CD1c-positive myeloid dendritic cell (primary cell): ENCODE measurements around the gene ETS1.

Experiments used
- DNase-seq: peaks from one replicate; pipeline ENCODE4 v3.0.0-alpha.2; 2016; ENCODE audit errors: extremely low spot score

ETS1 gene

DNA sequence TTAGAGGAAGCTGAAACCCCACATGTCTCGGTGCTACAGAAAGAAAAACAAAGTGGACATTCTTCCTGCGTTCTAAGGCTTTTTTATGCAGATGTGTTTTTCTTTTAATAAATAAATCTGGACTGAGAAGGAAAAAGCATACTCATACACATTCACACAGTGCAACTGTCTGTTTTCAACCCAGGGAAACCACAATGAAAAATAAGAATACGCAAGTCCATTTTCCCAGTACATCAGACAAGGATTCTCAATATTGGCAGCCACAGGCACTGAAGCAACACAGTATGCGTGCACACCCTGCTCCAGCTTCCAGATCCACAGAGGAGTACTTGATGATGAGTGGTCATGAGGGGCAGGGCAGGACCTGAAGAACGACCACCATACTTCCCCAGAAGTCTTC, 86.9 kb downstream of the ETS1 start:
- DNase-seq = no peak

DNA sequence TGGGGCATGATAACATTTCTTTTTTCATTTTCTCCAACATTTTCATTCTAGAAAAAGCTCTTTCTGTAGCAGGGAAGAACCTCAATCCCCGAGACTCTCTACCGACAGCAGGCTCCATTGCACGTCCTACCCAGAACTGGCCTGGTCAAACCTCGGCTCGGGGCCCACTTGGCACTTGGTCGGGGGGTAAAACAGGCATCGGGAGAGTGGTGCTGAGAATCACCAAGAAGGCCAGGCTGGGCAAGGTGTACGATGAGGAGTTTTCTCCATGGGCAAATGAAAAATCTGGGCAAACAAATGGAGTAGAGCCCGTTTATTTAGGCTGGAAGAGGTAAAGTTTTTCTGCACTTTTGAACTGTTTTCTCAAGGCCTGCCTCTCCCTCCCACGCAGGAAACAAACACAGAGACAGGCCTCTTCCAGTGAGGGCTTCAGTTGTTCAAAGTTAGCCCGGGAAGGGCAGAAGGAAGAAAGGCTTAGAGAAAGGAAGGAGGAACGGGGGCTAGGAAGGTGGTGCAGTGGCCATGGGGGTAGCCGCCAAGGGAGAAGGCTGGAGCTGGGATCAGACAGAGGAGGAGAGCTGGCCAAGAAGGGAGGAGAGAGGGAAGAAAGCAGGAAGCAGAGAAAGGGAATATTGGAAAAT, 87.6 kb downstream of the ETS1 start:
- no peak for DNase-seq

DNA sequence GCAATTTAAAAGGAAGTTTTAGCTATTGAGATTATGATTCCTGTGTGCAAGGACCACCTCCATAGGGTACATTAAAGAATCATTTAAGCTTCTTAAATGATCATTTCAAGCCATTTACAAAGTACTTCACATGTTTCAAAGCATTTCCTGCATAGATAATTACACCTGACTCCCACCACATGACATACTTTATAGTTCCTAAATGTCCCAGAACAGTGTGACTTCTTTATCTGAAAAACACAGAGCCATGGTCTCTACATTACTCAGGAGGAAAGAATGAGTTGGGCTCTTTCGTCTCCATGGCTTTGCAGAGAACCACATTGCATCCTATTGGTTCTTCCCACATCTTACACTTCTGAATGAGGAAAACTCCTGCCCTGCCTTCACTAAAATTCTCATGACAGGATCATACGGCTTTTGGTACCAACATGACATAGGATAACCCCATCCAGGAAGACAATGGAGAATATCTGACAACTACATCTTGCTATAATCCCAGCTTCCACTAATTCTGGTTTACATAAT, 88.6 kb downstream of the ETS1 start:
- DNase-seq = no peak

DNA sequence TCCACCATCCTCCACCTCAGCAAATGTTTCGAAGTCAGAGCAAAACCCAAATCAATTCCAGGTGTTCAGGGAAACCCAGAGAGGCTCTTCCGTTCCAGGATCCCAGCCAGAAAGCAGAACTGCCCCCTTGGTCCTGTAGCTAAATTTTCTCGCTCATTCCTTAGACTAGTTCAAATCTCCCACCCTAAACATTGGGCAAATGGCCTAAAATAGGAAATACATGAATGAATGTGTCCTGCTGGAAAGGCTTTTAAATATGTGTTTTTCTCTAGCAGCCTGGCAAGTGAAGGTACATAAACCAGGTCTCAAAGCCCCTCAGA, 89.6 kb downstream of the ETS1 start:
- DNase-seq = no peak

DNA sequence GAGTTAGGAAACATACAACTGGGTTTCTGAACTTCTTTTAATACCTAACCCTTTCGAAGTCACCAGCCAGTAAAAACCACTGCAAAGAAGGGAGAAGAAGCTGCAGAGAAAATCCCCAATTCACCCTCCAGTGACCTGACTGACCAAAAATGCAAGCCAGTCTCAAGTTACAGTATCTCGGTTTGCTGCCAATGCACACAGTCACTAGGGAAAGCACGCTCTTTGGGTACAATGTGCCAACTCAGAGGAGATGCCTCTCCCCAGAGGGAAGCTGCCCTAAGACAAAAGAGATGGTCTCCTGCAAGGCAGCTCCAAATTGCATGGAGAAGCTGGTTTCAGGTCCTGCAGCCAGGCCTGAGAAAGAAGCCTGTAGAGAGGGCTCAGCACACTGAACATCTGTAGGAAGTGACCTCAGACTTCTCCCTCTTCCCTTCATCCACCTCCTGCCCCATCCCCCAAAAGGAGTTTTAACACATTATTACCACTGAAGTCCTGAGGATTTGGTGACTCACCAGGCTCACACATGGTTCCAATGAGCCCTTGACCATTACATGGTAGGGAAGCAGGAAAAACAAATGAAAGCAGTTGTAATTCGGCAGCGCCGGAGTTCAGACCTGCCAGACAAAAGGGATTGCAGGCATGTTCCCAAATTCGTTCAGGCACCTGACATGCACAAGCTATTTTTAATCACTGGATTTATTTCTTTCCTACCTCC, 90.1 kb downstream of the ETS1 start:
- DNase-seq = no peak

DNA sequence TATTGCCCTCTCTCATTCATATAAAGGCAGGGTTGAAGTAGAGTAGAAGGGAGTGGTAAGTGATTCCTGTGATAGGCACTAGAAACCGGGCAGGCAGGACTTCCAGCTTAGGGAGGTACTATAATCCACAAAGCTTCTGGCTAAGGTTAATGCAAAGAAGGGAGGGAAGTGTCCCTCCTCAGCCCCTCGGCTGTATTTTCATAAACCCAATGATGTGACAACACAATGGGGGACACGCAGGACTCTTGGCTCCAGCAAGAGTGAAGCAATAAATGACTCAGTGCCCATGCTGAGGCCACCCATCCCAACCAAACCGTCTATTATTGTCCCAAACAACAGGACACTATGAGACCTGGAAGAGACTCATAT, 90.7 kb downstream of the ETS1 start:
- DNase-seq = no peak

DNA sequence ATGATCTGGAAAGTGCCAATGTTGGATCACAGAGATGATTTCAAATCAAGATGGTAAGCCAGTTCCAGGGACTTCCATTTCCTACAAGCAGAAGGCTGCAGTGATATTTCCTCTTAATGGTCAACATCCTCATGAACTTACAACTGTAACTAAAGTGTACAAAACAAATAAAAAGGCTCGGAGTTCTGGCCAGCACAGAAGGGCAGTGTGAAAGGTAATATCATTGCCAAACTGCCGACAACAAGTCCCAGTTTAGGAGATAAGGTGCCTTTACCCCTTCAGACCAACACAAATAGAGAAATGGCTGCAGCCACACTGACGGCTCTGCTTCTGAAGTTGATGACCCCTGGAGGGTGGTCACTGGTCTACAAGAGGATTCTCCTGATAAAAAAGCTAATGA, 91.1 kb downstream of the ETS1 start:
- DNase-seq = no peak

DNA sequence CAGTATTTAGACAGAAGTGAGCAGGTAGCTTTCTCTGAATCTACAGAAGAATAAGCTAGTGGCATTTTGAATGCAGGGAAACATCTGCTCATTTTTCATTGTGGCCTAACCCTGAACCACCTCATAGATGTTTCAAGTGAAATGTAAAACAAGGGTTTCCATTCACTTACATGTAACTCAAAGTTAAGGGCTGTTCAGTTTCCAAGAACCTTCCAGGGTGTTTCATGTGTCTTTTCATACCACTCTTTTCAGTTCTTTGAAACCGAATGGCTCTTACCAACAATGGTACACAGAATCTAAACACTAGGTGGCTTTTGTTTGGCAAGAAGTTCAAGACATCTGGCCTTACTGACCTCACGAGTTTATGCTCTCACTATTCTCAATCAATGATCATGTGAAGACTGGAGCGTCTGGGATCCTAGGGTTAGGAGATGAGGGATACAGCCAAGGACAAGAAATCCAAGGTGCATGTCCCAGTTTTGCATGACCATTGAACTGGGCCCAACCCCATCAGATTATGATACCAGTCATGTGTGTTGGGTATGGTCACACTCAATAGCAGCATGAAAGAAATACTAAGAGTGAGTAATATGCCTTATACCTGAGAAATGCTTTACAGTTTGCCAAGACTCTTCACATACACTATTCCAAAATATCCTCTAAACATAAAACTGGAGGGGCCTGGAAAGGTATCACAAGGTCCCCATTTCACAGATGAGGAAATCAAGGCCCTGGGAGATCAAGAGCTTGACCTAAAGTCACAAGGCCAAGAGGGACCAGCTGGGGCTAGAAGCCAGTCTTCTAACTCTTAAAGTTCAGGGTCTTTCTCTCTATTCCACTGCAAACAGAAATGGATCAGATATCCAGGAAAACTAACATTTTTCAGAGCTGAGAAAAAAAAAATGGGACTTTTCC, 92.7 kb downstream of the ETS1 start:
- peak; percentile 20 for DNase-seq

DNA sequence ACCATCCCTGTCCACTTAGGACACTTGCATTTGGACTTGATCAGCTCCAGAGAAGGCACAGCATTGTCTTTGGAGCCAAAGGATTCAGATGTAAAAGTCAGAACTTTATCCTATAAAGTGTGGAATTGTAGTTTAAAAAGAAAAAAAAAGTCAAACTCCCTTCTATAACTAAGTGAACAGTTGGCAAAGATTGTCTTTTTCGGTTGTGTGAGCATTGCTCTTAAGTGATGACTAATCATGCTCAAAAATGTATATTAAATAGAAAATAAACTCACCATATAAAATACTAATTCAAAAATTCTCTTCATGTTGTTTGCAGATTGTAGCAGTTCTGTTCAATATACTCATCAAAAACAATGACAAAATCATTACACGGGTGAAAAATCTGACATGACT, 93.8 kb downstream of the ETS1 start:
- DNase-seq = no peak

DNA sequence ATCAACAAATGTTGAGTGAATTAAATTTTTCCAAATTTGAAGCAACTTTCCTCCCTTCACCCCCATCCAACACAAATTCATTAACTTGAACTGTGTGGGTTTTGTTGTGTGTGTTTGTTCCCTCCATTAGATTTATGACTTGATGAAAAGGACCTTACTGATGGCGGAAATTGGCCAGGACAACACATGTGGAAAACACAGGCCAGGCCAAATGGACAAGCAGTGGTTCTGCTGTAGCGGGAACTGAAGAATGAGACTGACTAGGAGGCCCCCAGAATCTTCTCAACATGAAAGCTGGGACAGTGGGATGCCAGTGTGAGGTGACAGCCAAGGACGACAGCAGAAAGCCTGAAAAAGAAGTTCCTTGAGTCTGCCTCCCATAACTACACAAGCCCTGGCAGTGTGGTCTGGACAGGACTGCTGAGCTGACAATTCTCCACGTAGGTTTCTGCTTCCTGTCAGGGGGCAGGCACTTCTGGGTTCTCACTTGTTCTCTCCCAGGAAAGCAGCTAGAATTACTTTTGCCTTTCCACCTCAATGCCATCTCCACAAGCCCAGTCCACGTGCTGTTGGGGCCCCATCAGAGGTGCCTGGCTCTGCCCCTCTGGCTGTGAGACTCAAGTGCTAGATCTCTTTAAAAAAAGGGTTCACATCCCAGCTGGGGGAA, 94.3 kb downstream of the ETS1 start:
- DNase-seq = no peak

DNA sequence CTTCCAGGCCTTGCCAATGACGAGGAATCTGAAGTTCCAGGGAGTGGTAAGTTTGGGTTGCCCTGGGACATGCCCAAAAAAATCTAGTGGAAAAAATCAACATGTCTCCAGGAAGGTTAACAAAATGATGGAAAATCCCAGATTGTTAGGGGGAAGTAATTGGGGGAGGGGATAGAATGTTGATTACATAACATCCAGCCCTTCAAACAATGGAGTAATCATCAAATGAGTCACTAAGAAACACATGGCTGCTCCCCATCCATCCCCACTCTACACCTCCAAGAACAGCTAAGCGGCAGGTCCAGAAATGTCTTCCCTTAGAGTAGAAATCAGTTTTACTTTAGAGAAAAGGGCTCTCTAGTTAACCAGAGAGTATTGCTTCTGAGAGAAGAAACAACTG, 94.9 kb downstream of the ETS1 start:
- DNase-seq = no peak

DNA sequence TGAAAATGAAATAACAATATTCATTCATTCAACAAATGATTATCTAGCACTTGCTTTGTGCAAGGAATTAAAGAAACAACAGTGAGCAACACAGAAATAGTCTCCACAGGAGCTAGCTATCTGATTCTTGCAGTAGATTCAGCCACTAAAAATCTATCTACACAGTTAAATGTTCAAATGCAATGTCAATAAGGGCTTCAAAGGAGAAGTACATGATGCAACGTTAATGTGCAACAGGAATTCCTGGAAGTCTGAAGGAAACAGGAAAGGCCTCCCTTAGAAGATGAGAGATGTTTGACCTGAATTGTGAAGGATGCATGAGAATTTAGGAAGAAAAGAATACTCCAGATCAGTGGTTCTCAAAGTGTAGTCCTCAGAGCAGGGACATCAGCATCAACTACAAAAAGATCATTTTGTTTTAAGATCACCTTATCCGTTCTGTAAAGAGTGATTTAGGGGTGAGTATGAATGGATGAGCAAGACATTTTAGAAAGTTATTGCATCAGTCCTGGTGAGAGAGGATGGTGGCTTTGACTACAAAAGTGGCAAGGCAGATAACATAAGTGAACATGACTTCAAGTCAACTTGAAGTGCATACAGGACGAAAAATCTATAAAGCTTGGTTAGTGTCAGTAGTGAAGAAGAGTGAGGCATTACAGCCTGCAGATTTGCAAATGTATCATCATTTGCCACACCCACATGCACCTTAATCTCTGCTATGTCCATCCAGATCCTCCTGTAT, 96.0 kb downstream of the ETS1 start:
- no peak for DNase-seq

DNA sequence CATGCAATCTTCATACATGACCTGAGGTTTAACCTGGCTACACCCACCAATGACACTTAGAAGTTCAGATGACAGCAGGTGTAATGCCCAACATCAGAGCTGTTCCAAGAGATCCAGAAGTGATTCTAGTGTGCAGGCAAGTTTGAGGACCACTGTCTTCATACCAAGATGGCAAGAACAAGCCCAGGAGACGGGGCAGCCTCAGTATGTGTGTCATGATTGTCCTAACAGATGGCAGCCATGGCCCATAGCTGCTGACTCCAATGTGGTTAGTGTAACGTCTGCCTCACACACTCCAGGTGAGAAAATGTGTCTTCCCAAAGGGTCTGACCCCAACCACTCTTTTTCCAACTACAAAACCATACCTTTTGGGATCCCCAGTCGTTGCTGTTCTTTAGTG, 97.3 kb downstream of the ETS1 start:
- DNase-seq = no peak

DNA sequence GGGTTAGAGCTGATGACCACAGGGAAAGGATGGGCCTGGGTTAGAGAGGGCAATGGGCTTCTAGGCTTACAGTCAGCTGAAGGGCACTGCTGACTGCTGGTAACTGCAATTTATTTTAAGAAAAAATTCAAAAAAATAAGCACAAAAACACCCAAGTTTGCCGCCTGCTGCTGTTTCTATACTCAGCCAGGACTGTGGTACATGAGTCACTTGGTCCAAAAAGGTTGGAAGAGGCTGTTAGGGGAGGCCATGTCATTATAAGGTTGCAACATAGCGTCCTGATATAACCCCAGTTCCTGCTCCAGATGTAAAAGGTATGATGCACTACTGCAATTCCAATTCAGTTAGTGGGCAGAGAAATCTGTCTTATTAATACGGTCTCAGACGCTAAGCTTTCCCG, 98.9 kb downstream of the ETS1 start:
- no peak for DNase-seq

DNA sequence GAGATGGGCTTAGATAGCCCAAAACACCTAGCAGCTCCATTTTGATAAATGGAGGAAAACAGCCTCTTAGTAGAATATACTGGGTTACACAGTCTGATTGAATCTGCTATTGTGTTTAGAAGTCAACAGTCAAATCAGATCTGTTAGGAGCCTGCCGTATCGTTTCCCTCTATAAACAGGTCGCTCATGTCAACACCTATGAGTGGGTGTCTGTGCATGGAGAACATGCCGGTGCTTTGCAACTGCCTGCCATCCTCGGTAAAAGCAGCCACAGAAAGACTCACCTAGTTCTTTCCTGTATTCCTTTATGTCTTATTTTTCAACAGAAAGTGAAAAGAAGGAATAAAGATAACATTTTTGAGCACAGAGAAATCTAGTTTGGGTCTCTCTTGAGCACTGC, 99.4 kb downstream of the ETS1 start:
- DNase-seq = no peak

DNA sequence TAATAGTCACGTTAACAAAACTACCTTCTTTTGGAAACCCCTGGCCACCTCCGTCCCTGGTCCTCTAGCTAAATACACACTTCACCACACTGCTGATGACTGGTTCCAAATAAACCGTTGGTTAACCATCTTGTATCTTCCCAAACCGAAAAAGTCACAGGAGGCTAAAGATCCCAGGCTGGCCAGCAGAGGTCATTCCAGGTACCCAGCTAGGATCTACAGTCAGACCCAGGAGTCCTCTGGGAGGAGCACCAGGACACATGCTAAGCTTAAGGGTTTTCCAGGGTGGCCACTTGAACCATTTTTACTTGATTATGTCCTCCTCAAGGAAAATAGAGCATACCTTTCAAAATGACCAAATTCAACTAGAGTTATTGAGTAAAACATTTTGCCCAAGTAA, 103.2 kb downstream of the ETS1 start:
- no peak for DNase-seq

DNA sequence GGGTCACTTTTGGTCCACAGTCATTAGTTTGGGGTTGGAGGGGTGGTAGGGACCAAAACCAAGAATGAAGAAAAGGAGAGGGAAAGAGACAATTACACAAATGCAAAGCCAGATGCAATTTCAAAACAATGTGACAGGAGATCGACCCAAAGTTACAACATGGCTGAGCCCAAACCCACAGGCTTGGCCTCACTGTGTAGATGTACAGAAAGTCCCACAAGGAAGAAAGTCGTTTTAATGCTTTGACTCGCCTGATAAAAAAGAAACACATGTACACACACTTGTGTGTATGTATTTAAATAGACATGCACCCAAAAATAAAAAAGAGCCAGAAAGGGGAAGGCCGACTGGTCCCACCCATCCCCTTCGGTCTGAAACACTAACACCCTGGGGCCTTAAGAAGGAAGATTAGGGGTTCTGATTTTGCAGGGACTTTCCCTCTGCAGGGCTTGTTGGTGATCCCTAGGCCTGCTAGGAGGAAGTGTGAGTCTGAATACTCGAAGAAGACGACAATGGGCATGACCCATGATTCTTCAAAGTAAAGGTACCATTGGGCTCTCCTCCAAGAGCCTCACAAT, 104.1 kb downstream of the ETS1 start:
- DNase-seq = peak; percentile 31

DNA sequence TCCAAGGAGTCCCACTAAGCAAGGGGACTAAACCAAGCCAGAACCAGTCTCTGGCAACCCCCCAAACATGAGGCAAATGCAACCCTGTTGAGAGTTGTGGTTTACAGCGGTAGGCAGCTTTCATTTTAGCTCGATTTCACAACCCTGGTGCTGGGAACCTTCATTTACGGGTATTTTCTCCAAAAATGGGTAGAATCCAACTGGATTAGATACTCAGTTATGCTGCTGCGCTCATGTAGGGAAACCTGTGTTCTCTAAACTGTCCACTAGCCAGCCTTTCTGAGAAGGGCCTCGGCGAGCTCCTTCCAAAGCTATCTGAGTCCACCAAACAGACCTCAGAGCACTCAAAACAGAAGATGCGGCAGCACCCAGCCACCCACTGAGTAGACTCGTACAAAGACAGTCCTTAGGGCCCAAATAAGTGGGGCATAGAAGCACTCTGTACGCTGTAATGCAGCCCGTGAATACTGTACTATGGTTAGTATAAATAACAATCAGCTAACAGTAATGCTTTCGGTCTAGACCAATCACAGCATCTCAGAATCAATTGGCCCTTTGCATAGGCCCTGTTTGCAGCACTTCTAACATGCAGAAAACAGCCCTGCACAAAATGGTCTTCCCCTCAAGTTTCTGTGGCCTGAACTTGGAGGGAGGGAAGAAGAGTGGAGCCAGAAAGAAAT, 104.7 kb downstream of the ETS1 start:
- DNase-seq = peak; percentile 48

DNA sequence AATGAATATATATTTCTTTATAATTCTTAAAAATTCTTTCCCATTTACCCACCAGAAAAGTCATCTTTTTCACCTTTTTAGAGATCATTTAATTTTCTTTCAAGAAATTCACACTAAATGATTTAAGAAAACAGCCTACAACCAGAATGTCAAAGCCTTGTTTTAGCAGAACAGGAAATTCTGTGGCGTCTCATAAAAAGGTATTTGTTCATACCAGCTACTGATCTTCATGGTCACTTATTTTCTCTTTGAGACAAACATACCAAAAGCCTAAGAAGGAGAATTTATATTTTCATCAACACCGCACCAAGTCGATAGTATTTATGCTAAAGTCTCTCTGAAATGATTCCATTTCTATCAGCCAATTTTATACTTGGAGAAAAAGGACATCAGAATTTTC, 105.3 kb downstream of the ETS1 start:
- DNase-seq = no peak

DNA sequence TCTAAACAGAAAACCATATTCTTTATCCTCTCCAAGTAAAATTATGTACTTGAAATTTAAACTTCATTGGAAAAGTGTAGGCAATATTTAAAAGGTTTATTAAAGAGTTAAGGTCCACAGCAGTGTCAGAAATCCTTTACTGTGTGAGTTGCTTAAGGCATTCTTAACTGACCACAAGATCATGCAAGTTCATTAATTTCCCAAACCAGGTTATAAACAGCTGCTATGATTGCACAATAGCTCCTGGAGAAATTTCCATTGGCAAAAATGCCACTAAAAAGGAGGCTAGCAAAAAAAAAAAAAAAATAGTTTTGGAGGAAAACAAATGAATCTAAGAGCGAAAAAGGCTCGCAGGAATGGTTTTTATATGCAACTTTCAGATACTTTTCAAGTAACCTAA, 106.2 kb downstream of the ETS1 start:
- no peak for DNase-seq

DNA sequence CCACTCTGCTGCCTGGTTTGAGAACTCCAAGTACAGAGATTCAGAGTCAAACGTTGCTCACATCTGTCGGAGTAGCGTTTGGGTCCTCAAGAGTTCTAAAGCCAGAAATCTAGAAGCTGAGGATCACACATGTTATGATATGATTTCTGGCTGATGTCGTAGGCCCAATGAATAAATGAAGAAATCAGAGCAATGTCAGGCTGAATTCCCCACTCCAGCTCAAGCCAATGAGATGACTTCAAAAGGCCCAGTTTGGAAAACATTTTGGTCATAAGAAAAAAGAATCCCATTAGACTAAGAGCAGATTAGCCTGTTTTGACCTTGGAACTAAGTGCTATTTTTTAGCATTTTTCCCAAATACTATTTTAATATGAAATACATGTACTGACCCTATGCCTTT, 106.7 kb downstream of the ETS1 start:
- DNase-seq = no peak
